HUDEP-2 (cell line): Measurements from ENCODE around the gene PRLHR.
"Not testable (repeated sequence)": the region's sequence is repeated elsewhere in the genome, so short reads cannot be mapped to it uniquely, and the experiment has no call there.

Experiments
- DNase-seq, 76 experiments: peaks; one replicate each; lab custom pipeline; 2025; ENCODE audit not compliant: unreplicated experiment in 76 of 76; lab: John Stamatoyannopoulos, UW

Gene PRLHR

GRCh38 chr10:118595598-118596425, at the start of gene PRLHR:
Gene PRLHR (minus strand): TSS chr10:118595648. CDS start chr10:118595244, 404 bp downstream.
- peak in 19 of 76 experiments; percentile 2 to 43 (median 8) for DNase-seq

GRCh38 chr10:118642228-118642627, 46.8 kb upstream of the PRLHR start:
- no peak for DNase-seq

GRCh38 chr10:118638680-118639079, 43.2 kb upstream of the PRLHR start:
- no peak for DNase-seq

GRCh38 chr10:118635674-118636402, 40.4 kb upstream of the PRLHR start:
- DNase-seq, result no peak

- DNase-seq, result no peak
Measured at GRCh38 chr10:118633786-118634185, 38.3 kb upstream of the PRLHR start.

- no peak for DNase-seq
Measured at GRCh38 chr10:118629211-118629610, 33.8 kb upstream of the PRLHR start.

GRCh38 chr10:118628397-118628796, 32.9 kb upstream of the PRLHR start:
- DNase-seq, result no peak

GRCh38 chr10:118626953-118627352, 31.5 kb upstream of the PRLHR start:
- DNase-seq, result peak in 1 of 76 experiments; percentile 1

- no peak for DNase-seq
Measured at GRCh38 chr10:118625504-118625903, 30.1 kb upstream of the PRLHR start.

GRCh38 chr10:118624747-118625146, 29.3 kb upstream of the PRLHR start:
- DNase-seq, result no peak

GRCh38 chr10:118621304-118621942, 26.0 kb upstream of the PRLHR start:
- DNase-seq, result no peak

- DNase-seq, result not testable (repeated sequence)
Measured at GRCh38 chr10:118613863-118614262, 18.4 kb upstream of the PRLHR start.

- no peak for DNase-seq
Measured at GRCh38 chr10:118610577-118610976, 15.1 kb upstream of the PRLHR start.

- DNase-seq, result no peak
Measured at GRCh38 chr10:118607768-118608354, 12.4 kb upstream of the PRLHR start.

GRCh38 chr10:118605694-118606093, 10.2 kb upstream of the PRLHR start:
- DNase-seq, result no peak

- DNase-seq, result no peak
Measured at GRCh38 chr10:118596426-118597124, 1.1 kb upstream of the PRLHR start.

- no peak for DNase-seq
Measured at GRCh38 chr10:118595064-118595420, 406 bp downstream of the PRLHR start.

- DNase-seq, result peak in 47 of 76 experiments; percentile 2 to 61 (median 22)
Measured at GRCh38 chr10:118594392-118595063, 920 bp downstream of the PRLHR start.

- DNase-seq, result no peak
Measured at GRCh38 chr10:118592675-118593330, 2.6 kb downstream of the PRLHR start.
